Caco-2 (cell line): ENCODE results near the gene HAVCR1. TPM values are rescaled to one million over a fixed set of nuclear protein-coding genes. Genes with fewer than 3 reads are reported as not detected.

Experiments used
- Bru-seq: library from RNA; stranded (reverse); fragments of 400-500 nt; gene quantifications from one replicate; lab custom pipeline; 2021; lab: Mats Ljungman, UMichigan
- BruChase-seq, 2 experiments: library from RNA; stranded (reverse); fragments of 400-500 nt; gene quantifications; one replicate each; lab custom pipeline; 2021; lab: Mats Ljungman, UMichigan
- BruUV-seq: library from RNA; stranded (reverse); fragments of 400-500 nt; replicated peaks from 2 replicates; lab custom pipeline; 2021; lab: Mats Ljungman, UMichigan
- CTCF ChIA-PET: fragments of 300-600 bp; sonication (Branson Sonifier 250); formaldehyde crosslinking; loops from one replicate; lab custom pipeline; 2022; ENCODE audit warnings: antibody characterized with exemption; lab: Charles Lee
- POLR2A ChIA-PET: fragments of 300-600 bp; sonication (Branson Sonifier 250); formaldehyde crosslinking; loops from one replicate; lab custom pipeline; 2022; ENCODE audit warnings: antibody characterized with exemption; lab: Charles Lee
- DNase-seq, 2 experiments: peaks; one replicate each; pipeline versions ENCODE4 v3.0.0 to v3.0.0-alpha.2; 2020 to 2022
- H3K27me3 ChIP-seq: replicated peaks from 2 replicates; pipeline ENCODE4 v1.6.0; 2011; ENCODE audit warnings: low read length; ENCODE audit not compliant: control insufficient read depth, insufficient read depth
- H3K36me3 ChIP-seq: 2 replicates; pipeline ENCODE4 v1.5.1; 2011; ENCODE audit warnings: low read length; ENCODE audit not compliant: control insufficient read depth, insufficient read depth
- H3K4me1 ChIP-seq: fragments of 250-450 bp; sonication (Bioruptor Pico); 2 replicates; pipeline ENCODE4 v1.5.1; 2020; ENCODE audit warnings: mild to moderate bottlenecking
- H3K4me3 ChIP-seq: 2 replicates; pipeline ENCODE4 v1.5.1; 2011; ENCODE audit warnings: low read depth, mild to moderate bottlenecking, control low read depth, low read length
- H3K9me3 ChIP-seq: fragments of 250-450 bp; sonication (Bioruptor Pico); 2 replicates; pipeline ENCODE4 v1.5.1; 2020; ENCODE audit warnings: mild to moderate bottlenecking, moderate library complexity
- H3K27ac Mint-ChIP-seq: one replicate; pipeline ENCODE4 v1.8.0; 2022; ENCODE audit warnings: mixed read lengths; ENCODE audit not compliant: unreplicated experiment
- H3K27me3 Mint-ChIP-seq: one replicate; pipeline ENCODE4 v1.8.0; 2022; ENCODE audit warnings: mixed read lengths; ENCODE audit not compliant: insufficient read depth, unreplicated experiment
- H3K36me3 Mint-ChIP-seq: one replicate; pipeline ENCODE4 v1.8.0; 2022; ENCODE audit warnings: mild to moderate bottlenecking, mixed read lengths; ENCODE audit not compliant: insufficient read depth, unreplicated experiment
- H3K4me1 Mint-ChIP-seq: one replicate; pipeline ENCODE4 v1.8.0; 2022; ENCODE audit warnings: low read depth, mixed read lengths; ENCODE audit not compliant: unreplicated experiment
- H3K4me3 Mint-ChIP-seq: one replicate; pipeline ENCODE4 v1.8.0; 2022; ENCODE audit warnings: mild to moderate bottlenecking, moderate library complexity, mixed read lengths; ENCODE audit not compliant: unreplicated experiment
- H3K9me3 Mint-ChIP-seq: one replicate; pipeline ENCODE4 v1.8.0; 2022; ENCODE audit warnings: mixed read lengths; ENCODE audit not compliant: unreplicated experiment
- intact Hi-C: fragments of 100-400 bp; cut with micrococcal nuclease; formaldehyde crosslinking; loops from one replicate; pipeline ENCODE4 v1.10.0; 2022; ENCODE audit not compliant: unreplicated experiment
- long read RNA-seq: library from polyadenylated mRNA; stranded (forward); transcript quantifications from one replicate; pipeline ENCODE4 v2.0.0, GENCODE V29; 2022
- total RNA-seq: library from RNA; stranded (reverse); gene quantifications from 2 replicates; pipeline ENCODE4 v1.2.3, GENCODE V29; 2022
- TF ChIP-seq, protein P1 (sequence below), 2 experiments: fragments of 200-600 bp in 1 of 2; IDR thresholded peaks; 1 replicate in 1 of 2; 2 replicates in 1 of 2; pipeline versions ENCODE4 v1.5.1 to v1.8.0; 2011 to 2022; ENCODE audit warnings: antibody characterized with exemption in 1 of 2, control low read depth in 1 of 2, inconsistent platforms in 1 of 2, low read depth in 1 of 2, low read length in 1 of 2, mild to moderate bottlenecking in 1 of 2, moderate library complexity in 1 of 2; ENCODE audit not compliant: insufficient read depth in 1 of 2, severe bottlenecking in 1 of 2, unreplicated experiment in 1 of 2

Gene HAVCR1
- 135 and 144 TPM in 2 replicates for total RNA-seq
- percentile 96 among the genes with signal in this experiment for Bru-seq, nascent RNA
- percentile 95 among the genes with signal in this experiment for BruChase-seq, experiment 1, labeled RNA remaining after a 2-hour chase
- percentile 96 among the genes with signal in this experiment for BruChase-seq, experiment 2, labeled RNA remaining after a 6-hour chase
- long read RNA-seq, transcript HAVCR1-205 (9 exons, 1,449 nt) = minor isoform, 6 of 38 reads
- long read RNA-seq, transcript HAVCR1-201 (8 exons, 1,845 nt) = major isoform, 8 of 38 reads
- long read RNA-seq, partial matches to known transcripts = 3 of 38 reads
- long read RNA-seq, other reads (novel, unspliced or antisense) = 17 of 38 reads

DNA sequence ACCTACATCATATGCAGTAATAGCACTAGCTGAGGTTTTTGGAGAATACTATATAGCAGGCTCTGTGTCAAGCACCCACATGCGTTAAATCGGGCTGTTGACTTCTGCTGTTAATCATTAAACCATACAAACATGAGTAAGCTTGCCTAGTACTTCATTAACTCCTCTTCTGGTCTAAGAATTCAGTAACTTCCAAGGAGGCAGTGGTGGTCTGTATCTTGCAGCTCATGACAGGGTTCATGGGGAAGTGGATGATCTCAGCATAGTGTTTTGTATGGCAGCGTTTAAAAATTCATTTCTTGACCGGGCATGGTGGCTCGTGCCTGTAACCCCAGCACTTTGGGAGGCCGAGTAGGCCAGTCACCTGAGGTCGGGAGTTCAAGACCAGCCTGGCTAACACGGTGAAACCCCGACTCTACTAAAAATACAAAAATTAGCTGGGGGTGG lies at the start of gene HAVCR1:
Gene HAVCR1 (minus strand): TSS at position 24 of the 447 bp plus-strand sequence. CDS start 1,173 bp downstream, outside the sequence.
- H3K27me3 Mint-ChIP-seq = no peaks in the 10 kb centered on the region
- intact Hi-C loops = loop anchor here (1.0 to 2.0 kb wide), 3 partner anchors 10 to 74 kb away; no protein-coding TSS in a partner anchor
- no peaks in the 10 kb centered on the region for H3K27me3 ChIP-seq
- peak within 1 kb of the TSS; percentile 94 for H3K27ac Mint-ChIP-seq
- no peaks in the 10 kb centered on the region for H3K9me3 Mint-ChIP-seq
- ChIA-PET POLR2A (interaction anchor here (1.1 to 2.9 kb wide), 5 partner anchors 10 to 83 kb away, joined by 3 to 15 read pairs (median 6); partner anchors contain the start of gene MED7), CTCF (interaction anchor here (0.9 to 1.5 kb wide), 4 partner anchors 13 to 84 kb away, joined by 3 to 6 read pairs (median 3); partner anchors contain the start of gene MED7)
- H3K4me3 ChIP-seq = peak within 1 kb of the TSS; percentile 39
- no peaks in the 10 kb centered on the region for H3K9me3 ChIP-seq
- peaks cover 22% of the 10 kb centered on the region for H3K36me3 Mint-ChIP-seq
- peak; percentile 65 to 70 for DNase-seq
- TF ChIP-seq, protein P1, sequence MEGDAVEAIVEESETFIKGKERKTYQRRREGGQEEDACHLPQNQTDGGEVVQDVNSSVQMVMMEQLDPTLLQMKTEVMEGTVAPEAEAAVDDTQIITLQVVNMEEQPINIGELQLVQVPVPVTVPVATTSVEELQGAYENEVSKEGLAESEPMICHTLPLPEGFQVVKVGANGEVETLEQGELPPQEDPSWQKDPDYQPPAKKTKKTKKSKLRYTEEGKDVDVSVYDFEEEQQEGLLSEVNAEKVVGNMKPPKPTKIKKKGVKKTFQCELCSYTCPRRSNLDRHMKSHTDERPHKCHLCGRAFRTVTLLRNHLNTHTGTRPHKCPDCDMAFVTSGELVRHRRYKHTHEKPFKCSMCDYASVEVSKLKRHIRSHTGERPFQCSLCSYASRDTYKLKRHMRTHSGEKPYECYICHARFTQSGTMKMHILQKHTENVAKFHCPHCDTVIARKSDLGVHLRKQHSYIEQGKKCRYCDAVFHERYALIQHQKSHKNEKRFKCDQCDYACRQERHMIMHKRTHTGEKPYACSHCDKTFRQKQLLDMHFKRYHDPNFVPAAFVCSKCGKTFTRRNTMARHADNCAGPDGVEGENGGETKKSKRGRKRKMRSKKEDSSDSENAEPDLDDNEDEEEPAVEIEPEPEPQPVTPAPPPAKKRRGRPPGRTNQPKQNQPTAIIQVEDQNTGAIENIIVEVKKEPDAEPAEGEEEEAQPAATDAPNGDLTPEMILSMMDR (IDR thresholded peaks at IDR 0.05; ENCODE audit: insufficient read depth in 1 of 2, low read depth in 1 of 2, low read length in 1 of 2, severe bottlenecking in 1 of 2, unreplicated experiment in 1 of 2) = no peak
- H3K4me1 Mint-ChIP-seq = peaks cover 40% of the 10 kb centered on the region
- peaks cover 44% of the 10 kb centered on the region for H3K4me1 ChIP-seq
- H3K4me3 Mint-ChIP-seq = peak within 1 kb of the TSS; percentile 83
- no TSS peak for BruUV-seq
- H3K36me3 ChIP-seq = peaks cover 3% of the 10 kb centered on the region; the same call in 1 of the 2 replicates

DNA sequence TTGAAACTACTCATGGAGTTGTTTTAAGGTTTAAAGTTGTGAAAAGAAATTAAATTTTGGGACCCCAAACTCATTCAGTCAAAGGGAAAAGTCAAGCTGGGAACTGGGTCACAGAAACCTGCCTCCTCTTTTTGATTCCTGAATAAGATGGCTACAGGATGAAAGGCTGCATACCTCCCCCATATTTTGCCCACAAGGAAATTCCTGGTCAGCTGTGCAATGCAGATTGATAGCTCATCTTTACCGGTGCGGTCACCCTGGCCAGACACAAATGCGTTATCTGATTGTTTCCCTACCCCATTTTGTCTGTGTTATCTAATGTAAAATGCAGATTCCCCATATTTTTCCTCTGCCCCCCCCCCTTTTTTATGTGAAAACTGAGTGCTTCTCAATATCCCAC lies 48.6 kb upstream of the HAVCR1 start:
- DNase-seq = no peak
- ChIA-PET POLR2A (no interaction called here), CTCF (no interaction called here)

More for the DNA sequence above, 48.6 kb upstream of the HAVCR1 start:
- Mint-ChIP-seq H3K9me3 (no peaks in the 10 kb centered on the region), H3K4me1 (no peaks in the 10 kb centered on the region), H3K27me3 (no peaks in the 10 kb centered on the region), H3K36me3 (no peaks in the 10 kb centered on the region), H3K4me3 (no peak overlapping the region), H3K27ac (no peak overlapping the region)
- TF ChIP-seq, protein P1 (IDR thresholded peaks at IDR 0.05; ENCODE audit: insufficient read depth in 1 of 2, low read depth in 1 of 2, low read length in 1 of 2, severe bottlenecking in 1 of 2, unreplicated experiment in 1 of 2) = no peak
- Histone ChIP-seq H3K4me3 (no peak overlapping the region), H3K27me3 (no peaks in the 10 kb centered on the region), H3K4me1 (no peaks in the 10 kb centered on the region), H3K36me3 (no peaks in the 10 kb centered on the region), H3K9me3 (no peaks in the 10 kb centered on the region)
- no TSS peak for BruUV-seq
- intact Hi-C loops = no loop called here
